ENCODE results near the gene KLF11. TPM values are rescaled to one million over a fixed set of nuclear protein-coding genes. Genes with fewer than 3 reads are reported as not detected.

Gene KLF11
- total and polyA plus RNA-seq, 3 experiments from 2014 or later, result 5.8 to 7.5 (median 6.6) TPM

- Histone ChIP-seq H3K9me3 (ENCODE audit: low read length) (no peaks in the 10 kb centered on the region), H3K27ac (ENCODE audit: low read depth, low read length) (no peak overlapping the region), H3K4me3 (ENCODE audit: low read length) (no peak overlapping the region), H3K27me3 (ENCODE audit: insufficient read depth, low read length, poor library complexity, severe bottlenecking) (no peaks in the 10 kb centered on the region), H3K36me3 (ENCODE audit: insufficient read depth, low read length) (no peaks in the 10 kb centered on the region), H3K4me1 (ENCODE audit: insufficient read depth, low read length) (no peaks in the 10 kb centered on the region)
- H3K4me3 Mint-ChIP-seq, result no peak overlapping the region
- POLR2A ChIA-PET, result no interaction called here
- H3K27me3 Mint-ChIP-seq, result peaks cover 10 to 13% of the 10 kb centered on the region in 2 donors
- H3K9me3 Mint-ChIP-seq, result peaks cover 0 to 2% (median 0%) of the 10 kb centered on the region in 5 donors
- no peaks in the 10 kb centered on the region for H3K4me1 Mint-ChIP-seq
- no peak overlapping the region for H3K27ac Mint-ChIP-seq
- no peak for DNase-seq
- CTCF ChIA-PET, result interaction anchor here (1.7 to 2.9 kb wide), 2 partner anchors 11 to 29 kb away, joined by 4 to 12 read pairs; no protein-coding TSS in a partner anchor
- H3K36me3 Mint-ChIP-seq, result peaks cover 0 to 2% (median 0%) of the 10 kb centered on the region in 3 donors
Observed at GRCh38 chr2:10101491-10101890, 58.1 kb downstream of the KLF11 start.

- no peaks in the 10 kb centered on the region for H3K36me3 ChIP-seq (ENCODE audit: insufficient read depth, low read length)
- H3K9me3 Mint-ChIP-seq, result peaks cover 0 to 9% (median 6%) of the 10 kb centered on the region in 5 donors
- H3K4me1 ChIP-seq (ENCODE audit: insufficient read depth, low read length), result no peaks in the 10 kb centered on the region
- DNase-seq, result no peak
- H3K27ac ChIP-seq (ENCODE audit: low read depth, low read length), result no peak overlapping the region
- ChIA-PET CTCF (interaction anchor here (2.9 kb wide), 1 partner anchor 31 kb away, joined by 12 read pairs; no protein-coding TSS in a partner anchor), POLR2A (no interaction called here)
- H3K27me3 ChIP-seq (ENCODE audit: insufficient read depth, low read length, poor library complexity, severe bottlenecking), result no peaks in the 10 kb centered on the region
- H3K27me3 Mint-ChIP-seq, result peaks cover 4 to 6% of the 10 kb centered on the region in 2 donors
- H3K4me3 Mint-ChIP-seq, result no peak overlapping the region
- no peaks in the 10 kb centered on the region for H3K4me1 Mint-ChIP-seq
- no peaks in the 10 kb centered on the region for H3K9me3 ChIP-seq (ENCODE audit: low read length)
- H3K4me3 ChIP-seq (ENCODE audit: low read length), result no peak overlapping the region
- no peak overlapping the region for H3K27ac Mint-ChIP-seq
- H3K36me3 Mint-ChIP-seq, result peaks cover 0 to 10% (median 0%) of the 10 kb centered on the region in 3 donors
Observed at GRCh38 chr2:10103179-10103578, 59.8 kb downstream of the KLF11 start.

Other genes with a start within 250 kb of the KLF11 start
- 10 to 100 TPM; 20.6 to 24.3 TPM for gene TAF1B, start 200.1 kb upstream of the KLF11 start, total RNA-seq
- gene TAF1B, start 200.1 kb upstream of the KLF11 start, polyA plus RNA-seq, result 19.1 TPM
- under 1 TPM; 0.88 to 0.93 TPM for gene GRHL1, start 91.9 kb upstream of the KLF11 start, total RNA-seq
- 0.12 TPM for gene GRHL1, start 91.9 kb upstream of the KLF11 start, polyA plus RNA-seq
- gene CYS1, start 36.9 kb downstream of the KLF11 start, total RNA-seq, result under 1 TPM; 0.09 to 0.20 TPM
- gene CYS1, start 36.9 kb downstream of the KLF11 start, polyA plus RNA-seq, result 0.07 TPM
- gene RRM2, start 79.2 kb downstream of the KLF11 start, total RNA-seq, result 100 to 1,000 TPM; 425 to 427 TPM
- gene RRM2, start 79.2 kb downstream of the KLF11 start, polyA plus RNA-seq, result 1.4 TPM